ENCODE data around the gene PLPPR2. TPM values are rescaled to one million over a fixed set of nuclear protein-coding genes. Genes with fewer than 3 reads are reported as not detected.

Gene PLPPR2
- total and polyA plus RNA-seq, 3 experiments from 2014 or later = 1.2 to 2.2 (median 2.1) TPM

DNA sequence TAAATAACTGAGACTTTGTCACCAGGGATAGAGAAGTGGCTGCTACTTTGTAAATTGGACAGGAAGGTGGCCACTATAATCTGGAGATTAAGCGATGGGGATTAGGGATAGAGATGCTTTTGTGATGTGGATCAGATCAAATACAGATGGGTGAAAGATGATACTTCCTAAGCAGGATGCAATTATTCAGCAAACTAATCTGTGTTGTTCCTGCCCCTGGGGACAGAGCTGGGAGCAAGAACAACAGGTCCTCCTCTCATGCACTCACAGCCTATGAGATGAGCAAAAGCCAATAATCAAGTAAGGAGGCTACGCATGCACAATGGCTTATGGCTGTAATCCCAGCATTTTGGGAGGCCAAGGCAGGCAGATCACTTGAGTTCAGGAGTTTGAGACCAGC lies 59.3 kb downstream of the PLPPR2 start:
- no peaks in the 10 kb centered on the region for H3K9me3 Mint-ChIP-seq
- Histone ChIP-seq H3K4me3 (ENCODE audit: low read length) (no peak overlapping the region), H3K36me3 (ENCODE audit: insufficient read depth, low read length) (no peaks in the 10 kb centered on the region), H3K27me3 (ENCODE audit: insufficient read depth, low read length, poor library complexity, severe bottlenecking) (no peaks in the 10 kb centered on the region), H3K9me3 (ENCODE audit: low read length) (no peaks in the 10 kb centered on the region), H3K27ac (ENCODE audit: low read depth, low read length) (no peak overlapping the region), H3K4me1 (ENCODE audit: insufficient read depth, low read length) (no peaks in the 10 kb centered on the region)
- DNase-seq = no peak
- H3K27ac Mint-ChIP-seq = no peak overlapping the region
- ChIA-PET POLR2A (no interaction called here), CTCF (no interaction called here)
- H3K36me3 Mint-ChIP-seq = no peaks in the 10 kb centered on the region
- H3K27me3 Mint-ChIP-seq = peaks cover 13 to 37% of the 10 kb centered on the region in 2 donors
- H3K4me3 Mint-ChIP-seq = no peak overlapping the region
- peaks cover 4 to 12% (median 4%) of the 10 kb centered on the region in 3 donors for H3K4me1 Mint-ChIP-seq

Other genes with a start within 250 kb of the PLPPR2 start
- gene SPC24, start 199.7 kb upstream of the PLPPR2 start, total RNA-seq = 10 to 100 TPM; 35.3 to 37.2 TPM
- not detected for gene SPC24, start 199.7 kb upstream of the PLPPR2 start, polyA plus RNA-seq
- gene KANK2, start 157.9 kb upstream of the PLPPR2 start, total RNA-seq = 1 to 10 TPM; 2.0 to 2.3 TPM
- 0.16 TPM for gene KANK2, start 157.9 kb upstream of the PLPPR2 start, polyA plus RNA-seq
- gene ANGPTL8, start 115.8 kb upstream of the PLPPR2 start, total RNA-seq = not detected
- not detected for gene ANGPTL8, start 115.8 kb upstream of the PLPPR2 start, polyA plus RNA-seq
- gene DOCK6, start 92.9 kb upstream of the PLPPR2 start, total RNA-seq = 1 to 10 TPM; 2.3 to 3.5 TPM
- 0.71 TPM for gene DOCK6, start 92.9 kb upstream of the PLPPR2 start, polyA plus RNA-seq
- gene TSPAN16, start 59.3 kb upstream of the PLPPR2 start, total RNA-seq = not detected
- not detected for gene TSPAN16, start 59.3 kb upstream of the PLPPR2 start, polyA plus RNA-seq
- 1 to 10 TPM; 3.2 to 4.5 TPM for gene RAB3D, start 15.8 kb upstream of the PLPPR2 start, total RNA-seq
- 3.7 TPM for gene RAB3D, start 15.8 kb upstream of the PLPPR2 start, polyA plus RNA-seq
- 10 to 100 TPM; 24.8 to 30.5 TPM for gene TMEM205, start 9.2 kb upstream of the PLPPR2 start, total RNA-seq
- gene TMEM205, start 9.2 kb upstream of the PLPPR2 start, polyA plus RNA-seq = 75.9 TPM
- 10 to 100 TPM; 14.2 to 14.6 TPM for gene CCDC159, start 8.9 kb upstream of the PLPPR2 start, total RNA-seq
- 30.1 TPM for gene CCDC159, start 8.9 kb upstream of the PLPPR2 start, polyA plus RNA-seq
- gene SWSAP1, start 19.2 kb downstream of the PLPPR2 start, total RNA-seq = 1 to 10 TPM; 2.1 to 2.2 TPM
- gene SWSAP1, start 19.2 kb downstream of the PLPPR2 start, polyA plus RNA-seq = 7.0 TPM
- gene EPOR, start 28.9 kb downstream of the PLPPR2 start, total RNA-seq = 1 to 10 TPM; 3.4 to 3.6 TPM
- gene EPOR, start 28.9 kb downstream of the PLPPR2 start, polyA plus RNA-seq = 8.0 TPM
- gene RGL3, start 63.9 kb downstream of the PLPPR2 start, total RNA-seq = not detected
- gene RGL3, start 63.9 kb downstream of the PLPPR2 start, polyA plus RNA-seq = not detected
- under 1 TPM; 0.11 to 0.24 TPM for gene ODAD3, start 79.7 kb downstream of the PLPPR2 start, total RNA-seq
- gene ODAD3, start 79.7 kb downstream of the PLPPR2 start, polyA plus RNA-seq = not detected
- 100 to 1,000 TPM; 262 to 272 TPM for gene PRKCSH, start 80.2 kb downstream of the PLPPR2 start, total RNA-seq
- gene PRKCSH, start 80.2 kb downstream of the PLPPR2 start, polyA plus RNA-seq = 60.7 TPM
- gene ELAVL3, start 125.6 kb downstream of the PLPPR2 start, total RNA-seq = not detected
- gene ELAVL3, start 125.6 kb downstream of the PLPPR2 start, polyA plus RNA-seq = not detected
- 10 to 100 TPM; 12.6 to 13.3 TPM for gene ZNF653, start 150.4 kb downstream of the PLPPR2 start, total RNA-seq
- gene ZNF653, start 150.4 kb downstream of the PLPPR2 start, polyA plus RNA-seq = 5.1 TPM
- gene ECSIT, start 173.7 kb downstream of the PLPPR2 start, total RNA-seq = 10 to 100 TPM; 59.6 to 61.0 TPM
- gene ECSIT, start 173.7 kb downstream of the PLPPR2 start, polyA plus RNA-seq = 31.4 TPM
- gene CNN1, start 183.4 kb downstream of the PLPPR2 start, total RNA-seq = not detected
- gene CNN1, start 183.4 kb downstream of the PLPPR2 start, polyA plus RNA-seq = not detected
- 10 to 100 TPM; 61.7 to 62.7 TPM for gene ELOF1, start 203.8 kb downstream of the PLPPR2 start, total RNA-seq
- gene ELOF1, start 203.8 kb downstream of the PLPPR2 start, polyA plus RNA-seq = 91.7 TPM
- 1 to 10 TPM; 5.7 TPM for gene ACP5, start 222.2 kb downstream of the PLPPR2 start, total RNA-seq
- gene ACP5, start 222.2 kb downstream of the PLPPR2 start, polyA plus RNA-seq = 11.8 TPM
- gene ZNF627, start 242.1 kb downstream of the PLPPR2 start, total RNA-seq = 1 to 10 TPM; 5.7 to 6.2 TPM
- gene ZNF627, start 242.1 kb downstream of the PLPPR2 start, polyA plus RNA-seq = 6.2 TPM